Measurements from ENCODE around the gene IQSEC3. TPM values are rescaled to one million over a fixed set of nuclear protein-coding genes. Genes with fewer than 3 reads are reported as not detected.

The IQSEC3 gene
- total RNA-seq, 1 experiment from 2014 or later, result 0.55 TPM

- peaks cover 41 to 50% of the 10 kb centered on the region in 2 experiments for H3K4me1 Mint-ChIP-seq
- H4K20me1 ChIP-seq (ENCODE audit: control insufficient read depth, insufficient read depth, insufficient read length), result no peaks in the 10 kb centered on the region
- H3K56ac ChIP-seq (ENCODE audit: insufficient read length, low read depth, low read length), result no peak overlapping the region
- H4K5ac ChIP-seq (ENCODE audit: insufficient read length, low read depth, low read length), result no peak overlapping the region
- no peak overlapping the region for H2BK12ac ChIP-seq (ENCODE audit: insufficient read length, low read depth, low read length)
- no peaks in the 10 kb centered on the region for H3K79me1 ChIP-seq (ENCODE audit: insufficient read depth, low read depth, low read length, poor library complexity, severe bottlenecking)
- no CpG with 5 or more reads among the region's 5 CpGs for WGBS (ENCODE audit: extremely low coverage, insufficient read length, low lambda C conversion rate)
- no peak overlapping the region for H2BK15ac ChIP-seq (ENCODE audit: low read depth, low read length)
- no peak overlapping the region for H3K9ac ChIP-seq (ENCODE audit: extremely low read depth, insufficient read length, low read length)
- H3K4ac ChIP-seq (ENCODE audit: low read depth, low read length), result no peak overlapping the region
- H2BK20ac ChIP-seq (ENCODE audit: low read depth, low read length, poor library complexity, severe bottlenecking), result no peak overlapping the region
- H3K18ac ChIP-seq (ENCODE audit: insufficient read length, low read depth, low read length), result no peak overlapping the region
- H3K9me3 Mint-ChIP-seq, result no peaks in the 10 kb centered on the region; a peak in 1 of 5 replicates
- H3K27ac ChIP-seq (ENCODE audit: insufficient read length, low read depth, low read length), result no peak overlapping the region
- H3K79me2 ChIP-seq (ENCODE audit: insufficient read depth, low read length), result no peaks in the 10 kb centered on the region
- no peak overlapping the region for H3K14ac ChIP-seq (ENCODE audit: insufficient read depth, low read length)
- no peaks in the 10 kb centered on the region; a peak in 1 of 7 replicates for H3K36me3 Mint-ChIP-seq (ENCODE audit: insufficient read depth in 1 of 3, low read depth in 3 of 3)
- no peak for DNase-seq
- H3K4me3 Mint-ChIP-seq, result no peak overlapping the region
- no peak overlapping the region for H2BK120ac ChIP-seq (ENCODE audit: low read depth, low read length, poor library complexity, severe bottlenecking)
- no peak overlapping the region for H2BK5ac ChIP-seq (ENCODE audit: insufficient read length, low read length)
- H3K4me1 ChIP-seq (ENCODE audit: insufficient read depth, low read length), result peaks cover 1% of the 10 kb centered on the region; the same call in 1 of the 2 replicates
- H3K27me3 Mint-ChIP-seq (ENCODE audit: low read depth), result peaks cover 13% of the 10 kb centered on the region
- H4K8ac ChIP-seq (replicated peaks; ENCODE audit: insufficient read length, low read depth, low read length), result no peak overlapping the region
- H3T11ph ChIP-seq (ENCODE audit: low read length), result no peak overlapping the region
- H3K23me2 ChIP-seq (ENCODE audit: insufficient read length, low read depth, low read length, poor library complexity, severe bottlenecking), result no peaks in the 10 kb centered on the region
- H3K23ac ChIP-seq (ENCODE audit: insufficient read length, low read depth, low read length), result no peak overlapping the region
- H4K91ac ChIP-seq (ENCODE audit: insufficient read length, low read depth, low read length), result no peak overlapping the region
- TF ChIP-seq, protein P1, sequence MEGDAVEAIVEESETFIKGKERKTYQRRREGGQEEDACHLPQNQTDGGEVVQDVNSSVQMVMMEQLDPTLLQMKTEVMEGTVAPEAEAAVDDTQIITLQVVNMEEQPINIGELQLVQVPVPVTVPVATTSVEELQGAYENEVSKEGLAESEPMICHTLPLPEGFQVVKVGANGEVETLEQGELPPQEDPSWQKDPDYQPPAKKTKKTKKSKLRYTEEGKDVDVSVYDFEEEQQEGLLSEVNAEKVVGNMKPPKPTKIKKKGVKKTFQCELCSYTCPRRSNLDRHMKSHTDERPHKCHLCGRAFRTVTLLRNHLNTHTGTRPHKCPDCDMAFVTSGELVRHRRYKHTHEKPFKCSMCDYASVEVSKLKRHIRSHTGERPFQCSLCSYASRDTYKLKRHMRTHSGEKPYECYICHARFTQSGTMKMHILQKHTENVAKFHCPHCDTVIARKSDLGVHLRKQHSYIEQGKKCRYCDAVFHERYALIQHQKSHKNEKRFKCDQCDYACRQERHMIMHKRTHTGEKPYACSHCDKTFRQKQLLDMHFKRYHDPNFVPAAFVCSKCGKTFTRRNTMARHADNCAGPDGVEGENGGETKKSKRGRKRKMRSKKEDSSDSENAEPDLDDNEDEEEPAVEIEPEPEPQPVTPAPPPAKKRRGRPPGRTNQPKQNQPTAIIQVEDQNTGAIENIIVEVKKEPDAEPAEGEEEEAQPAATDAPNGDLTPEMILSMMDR (conservative IDR thresholded peaks at IDR 0.05), result no peak
- H3K9me3 ChIP-seq (ENCODE audit: control insufficient read depth, low read depth, low read length), result no peaks in the 10 kb centered on the region
- H3K4me2 ChIP-seq (ENCODE audit: insufficient read depth, insufficient read length, low read length), result no peak overlapping the region
- no peak overlapping the region; a peak in 1 of 7 replicates for H3K27ac Mint-ChIP-seq
- no peak overlapping the region for H2AFZ ChIP-seq (ENCODE audit: low read length)
- H3K27me3 ChIP-seq (ENCODE audit: insufficient read depth, low read length), result no peaks in the 10 kb centered on the region
- no peak overlapping the region for H2AK5ac ChIP-seq (ENCODE audit: insufficient read length, low read length)
Observed at GRCh38 chr12:151579-151978, 85.0 kb downstream of the IQSEC3 start.

Data from H9 (cell line).